ENCODE data around the gene ZNF783.
"Not testable (repeated sequence)": the region's sequence is repeated elsewhere in the genome, so short reads cannot be mapped to it uniquely, and the experiment has no call there.

Gene ZNF783

DNA sequence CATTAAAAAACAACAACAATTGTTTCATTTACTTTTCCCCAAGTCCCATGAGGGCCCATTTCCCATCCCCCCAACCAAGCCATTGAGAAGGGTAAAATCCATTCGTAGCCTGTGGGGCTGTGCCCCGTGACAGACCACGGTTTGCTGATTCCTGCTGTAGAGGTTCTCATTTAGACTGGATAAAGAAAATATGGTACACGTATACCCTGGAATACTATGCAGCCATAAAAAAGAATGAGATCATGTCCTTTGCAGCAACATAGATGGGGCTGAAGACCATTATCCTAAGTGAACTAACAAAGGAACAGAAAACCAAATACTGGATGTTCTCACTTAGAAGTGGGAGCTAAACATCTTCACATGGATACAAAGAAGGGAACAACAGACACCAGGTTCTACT, 44.9 kb downstream of the ZNF783 start:
- DNase-seq: no peak

DNA sequence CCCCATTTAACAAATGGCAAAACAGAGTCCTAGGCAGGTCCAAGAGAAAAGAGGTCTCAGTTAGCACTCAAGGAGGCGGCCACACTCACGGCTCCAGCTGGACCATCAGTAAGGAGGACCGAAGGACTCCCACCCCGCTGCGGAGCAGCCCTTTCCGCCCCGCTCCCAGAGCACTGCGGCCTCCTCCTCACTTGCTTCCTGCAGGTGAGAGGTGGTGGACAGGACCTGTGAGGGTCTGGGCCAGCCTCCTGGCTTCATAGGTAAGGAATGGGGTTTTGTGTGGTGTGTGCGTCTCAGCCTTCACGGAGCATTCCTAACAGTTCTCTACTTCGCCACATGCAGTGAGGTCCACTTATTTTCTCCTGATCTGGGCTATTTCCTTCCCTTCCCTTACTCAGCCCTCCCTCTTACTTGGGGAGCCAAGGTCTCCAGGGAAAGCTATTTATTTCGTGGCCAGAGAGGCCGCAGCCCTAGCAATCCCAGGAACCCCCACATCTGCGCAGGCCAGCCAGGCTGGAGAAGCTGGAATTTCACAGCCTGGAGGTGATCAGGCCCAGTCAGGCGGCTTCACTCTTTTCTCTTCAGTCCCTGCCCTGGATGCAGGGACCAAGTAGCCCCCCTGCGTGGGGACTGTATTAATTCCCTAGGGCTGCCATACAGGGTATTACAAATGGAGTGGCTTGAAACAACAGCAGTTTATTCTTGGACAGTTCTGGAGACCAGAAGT, 45.9 kb downstream of the ZNF783 start:
- no peak for DNase-seq

DNA sequence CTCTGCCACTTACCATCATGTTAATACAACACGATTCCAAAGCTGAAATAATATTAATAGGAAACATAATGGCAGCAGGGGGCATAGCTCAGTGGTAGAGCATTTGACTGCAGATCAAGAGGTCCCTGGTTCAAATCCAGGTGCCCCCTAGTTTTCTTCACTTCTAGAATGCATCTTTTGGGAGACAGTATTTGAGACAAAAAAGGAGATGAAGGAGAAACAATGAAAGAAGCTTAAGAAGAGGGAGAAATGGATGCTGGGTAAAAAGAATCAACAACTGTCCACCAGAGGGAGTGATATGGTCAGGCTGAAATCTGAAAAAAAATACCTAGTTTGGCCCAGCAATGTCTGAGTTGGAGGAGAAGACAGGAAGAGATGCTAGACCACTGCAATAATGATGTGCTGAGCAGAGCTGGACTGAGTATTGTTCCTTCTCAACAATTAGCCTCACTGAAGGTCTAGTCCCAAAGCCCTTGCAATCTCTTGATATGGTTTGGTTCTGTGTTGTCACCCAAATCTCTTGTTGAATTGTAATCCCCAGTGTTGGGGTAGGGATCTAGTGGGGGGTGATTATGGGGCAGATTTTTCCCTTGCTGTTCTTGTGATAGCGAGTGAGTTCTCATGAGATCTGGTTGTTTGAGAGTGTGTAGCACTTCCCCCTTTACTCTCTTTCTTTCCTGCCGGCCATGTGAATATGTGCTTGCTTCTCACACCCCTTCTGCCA, 48.3 kb downstream of the ZNF783 start:
- DNase-seq: peak; percentile 3

DNA sequence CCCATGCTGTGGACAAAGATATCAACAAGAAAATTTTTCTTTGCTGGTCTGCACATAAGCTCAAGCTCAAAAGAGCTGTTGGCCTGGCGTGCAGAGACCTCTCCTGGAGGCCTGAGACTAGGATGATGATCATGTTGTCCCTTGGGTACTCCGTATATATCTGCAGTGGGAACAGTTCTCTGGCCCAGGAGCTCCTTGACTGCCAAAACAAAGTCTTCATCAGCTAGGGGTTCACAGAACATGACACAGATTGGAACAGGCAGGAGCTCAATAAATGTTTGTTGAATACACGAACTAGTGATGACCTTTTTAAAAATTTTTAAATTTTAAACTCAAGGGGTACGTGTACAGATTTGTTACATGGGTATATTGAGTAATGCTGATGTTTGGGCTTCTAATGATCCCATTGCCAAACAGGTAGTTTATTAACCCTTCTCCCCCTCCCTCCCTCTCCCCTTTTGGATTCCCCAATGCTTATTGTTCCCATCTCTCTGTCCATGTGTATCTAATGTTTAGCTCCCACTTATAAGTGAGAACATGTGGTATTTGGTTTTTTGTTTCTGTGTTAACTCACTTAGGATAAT, 49.1 kb downstream of the ZNF783 start:
- DNase-seq: no peak

DNA sequence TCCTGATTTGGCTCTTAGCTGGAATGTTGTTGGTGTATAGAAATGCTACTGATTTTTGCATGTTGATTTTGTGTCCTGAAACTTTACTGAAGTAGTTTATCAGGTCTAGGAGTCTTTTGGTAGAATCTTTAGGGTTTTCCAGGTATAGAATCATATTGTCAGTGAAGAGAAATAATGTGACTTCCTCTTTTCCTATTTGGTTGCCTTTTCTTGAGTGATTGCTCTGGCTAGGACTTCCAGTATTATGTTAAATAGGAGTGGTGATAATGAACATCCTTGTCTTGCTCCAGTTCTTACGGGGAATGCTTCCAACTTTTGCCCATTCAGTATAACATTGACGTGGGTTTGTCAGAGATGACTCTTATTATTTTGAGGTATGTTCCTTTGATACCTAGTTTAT, 52.0 kb downstream of the ZNF783 start:
- no peak for DNase-seq

DNA sequence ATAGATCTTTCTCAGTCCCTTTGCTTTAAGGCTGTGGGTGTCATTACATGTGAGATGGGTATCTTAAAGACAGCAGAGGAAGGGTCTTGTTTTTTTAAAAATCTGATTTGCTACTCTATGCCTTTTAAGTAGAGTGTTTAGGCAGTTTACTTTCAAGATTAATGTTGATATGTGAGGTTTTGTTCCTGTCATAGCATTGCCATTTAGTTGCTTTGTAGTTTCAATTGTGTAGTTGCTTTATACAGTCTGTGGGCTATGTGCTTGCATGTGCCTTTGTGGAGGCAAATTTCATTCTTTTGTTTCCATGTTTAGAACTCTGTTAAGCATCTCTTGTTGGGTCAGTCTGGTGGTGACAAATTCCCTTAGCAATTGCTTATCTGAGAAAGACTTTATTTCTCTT, 54.6 kb downstream of the ZNF783 start:
- DNase-seq: no peak

DNA sequence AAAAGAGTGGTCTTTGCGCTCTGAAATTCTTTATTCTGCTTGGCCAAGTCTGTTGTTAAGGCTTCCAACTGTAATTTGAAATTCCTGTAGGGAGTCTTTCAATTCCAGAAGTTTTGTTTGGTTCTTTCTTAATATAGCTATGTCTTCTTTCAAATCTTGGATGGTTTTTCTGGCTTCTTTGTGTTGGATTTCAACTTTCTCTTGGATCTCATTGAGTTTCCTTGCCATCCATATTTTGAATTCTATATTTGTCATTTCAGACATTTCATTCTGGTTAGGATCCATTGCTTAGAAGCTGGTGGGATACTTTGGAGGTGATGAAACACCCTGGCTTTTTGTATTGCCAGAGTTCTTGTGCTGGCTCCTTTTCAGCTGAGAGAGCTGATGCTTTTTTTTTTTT, 55.5 kb downstream of the ZNF783 start:
- no peak for DNase-seq

DNA sequence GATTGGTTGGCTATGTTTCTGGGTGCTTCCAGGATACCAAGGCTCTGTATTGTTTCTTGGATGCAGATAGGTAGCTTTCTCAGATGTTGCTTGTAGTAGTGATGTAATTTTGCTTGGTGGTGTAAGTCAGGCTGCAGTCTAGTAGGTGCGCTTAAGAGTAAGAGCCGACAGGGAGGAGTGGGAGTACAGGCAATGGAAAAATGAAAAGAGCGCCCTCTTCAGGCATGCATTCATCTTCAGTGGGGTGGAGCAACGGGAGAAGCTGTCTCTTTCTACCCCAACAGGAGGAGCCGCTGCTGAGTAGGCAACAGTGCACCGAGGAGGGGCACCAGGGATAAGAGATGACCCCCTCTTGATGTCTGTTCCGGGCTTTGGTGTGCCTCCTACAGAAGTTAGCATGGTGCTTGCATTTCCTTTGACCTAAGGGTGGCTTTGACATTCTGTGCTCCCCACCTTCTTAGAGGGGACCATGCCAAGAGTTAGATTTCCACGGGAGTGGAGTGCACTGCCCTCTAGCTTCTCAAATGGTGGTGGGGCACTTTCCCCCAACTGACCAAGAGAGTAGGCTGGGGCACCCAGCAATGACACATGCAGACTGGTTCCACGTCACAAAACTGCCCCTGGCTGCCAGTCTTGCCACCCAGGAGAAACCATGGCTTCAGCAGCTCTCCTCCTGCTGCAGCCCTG, 56.1 kb downstream of the ZNF783 start:
- DNase-seq: no peak

DNA sequence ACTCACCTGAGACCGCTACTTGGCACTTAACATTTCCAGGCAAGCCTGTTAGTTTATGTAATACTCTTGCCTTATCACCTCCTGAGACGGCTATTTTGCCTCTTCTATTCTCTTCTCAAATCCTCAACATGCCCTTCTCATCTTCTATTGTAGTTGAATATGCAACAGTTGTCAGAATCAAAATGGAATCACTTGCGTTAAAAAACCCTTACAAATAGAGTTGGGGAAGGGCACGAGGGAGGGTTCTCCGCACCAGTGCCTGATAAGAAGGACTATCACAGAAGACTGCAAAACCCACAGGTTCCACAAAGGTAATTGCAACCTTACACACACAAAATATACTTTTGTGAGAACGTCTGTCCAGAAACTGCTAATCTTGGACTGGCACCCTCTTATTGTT, 57.4 kb downstream of the ZNF783 start:
- no peak for DNase-seq

DNA sequence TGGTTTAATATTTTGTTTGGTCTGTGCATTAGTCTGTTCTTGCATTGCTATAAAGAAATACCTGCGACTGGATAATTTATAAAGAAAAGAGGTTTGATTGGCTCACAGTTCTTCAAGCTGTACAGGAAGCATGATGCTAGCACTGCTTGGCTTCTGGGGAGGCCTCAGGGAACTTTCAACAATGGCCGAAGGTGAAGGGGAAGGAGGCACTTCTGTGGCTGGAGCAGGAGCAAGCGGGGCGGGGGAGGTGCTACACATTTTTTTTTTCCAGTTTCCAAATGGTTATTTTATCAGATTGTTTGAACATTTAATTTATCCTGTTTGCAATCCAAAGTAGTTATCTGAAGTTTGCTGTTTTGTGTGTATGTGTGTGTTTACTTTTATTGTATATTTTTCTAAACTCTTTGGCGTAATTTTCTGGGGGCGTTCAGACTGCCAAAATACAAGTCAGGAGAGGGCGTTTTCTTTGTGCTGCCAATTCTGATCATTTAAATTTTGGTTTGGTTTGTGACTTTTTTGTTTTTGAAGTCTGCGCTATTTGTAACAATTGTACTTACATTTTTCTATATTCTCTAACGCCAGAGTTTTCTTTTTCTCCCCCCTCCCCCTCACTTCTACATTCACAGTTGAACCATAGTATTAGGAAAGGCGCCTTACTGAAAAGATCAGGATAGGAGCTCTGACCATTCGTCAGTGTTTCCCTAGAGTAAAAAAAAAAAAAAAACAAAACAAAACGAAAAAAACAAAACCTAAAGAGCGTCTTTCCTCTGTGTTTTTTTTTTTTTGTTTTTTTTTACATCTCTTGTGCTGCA, 58.5 kb downstream of the ZNF783 start:
- DNase-seq: no peak

DNA sequence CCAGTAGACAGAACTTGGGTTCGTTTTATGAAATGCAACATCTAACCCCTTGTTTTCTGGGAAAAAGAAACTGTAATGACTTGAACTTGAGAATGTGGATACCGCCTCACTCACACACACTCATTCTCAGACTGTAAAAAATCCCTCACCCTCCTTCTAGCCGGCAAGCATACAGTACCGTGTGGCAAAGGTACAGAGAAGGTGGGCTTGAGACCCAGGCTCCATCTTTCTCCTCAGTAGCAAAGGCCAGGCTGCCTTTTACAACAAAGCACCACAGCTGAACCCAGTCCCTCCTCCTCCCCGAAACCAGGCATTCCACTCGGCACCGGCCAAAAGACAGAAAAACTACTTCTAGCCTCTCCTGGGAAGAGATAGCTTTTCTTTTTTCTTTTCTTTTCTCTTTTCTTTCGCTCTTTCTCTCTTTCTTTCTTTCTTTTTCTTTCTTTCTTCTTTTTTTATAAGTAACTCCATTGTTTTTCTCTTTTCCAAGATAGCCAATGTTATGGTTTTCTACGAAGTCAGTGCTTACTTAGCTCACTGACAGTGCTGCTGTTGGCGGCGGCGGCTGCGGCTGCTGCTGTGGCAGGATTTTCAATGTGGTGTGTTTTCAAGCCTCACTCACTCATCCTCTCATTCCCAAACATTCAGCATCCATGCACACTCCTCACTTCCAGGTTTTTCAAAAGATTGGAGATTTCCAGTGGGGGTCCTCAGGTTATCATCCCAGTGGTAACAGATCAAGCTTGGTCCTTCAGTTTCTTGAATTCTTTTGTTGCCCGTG, 59.3 kb downstream of the ZNF783 start:
- not testable (repeated sequence) for DNase-seq

DNA sequence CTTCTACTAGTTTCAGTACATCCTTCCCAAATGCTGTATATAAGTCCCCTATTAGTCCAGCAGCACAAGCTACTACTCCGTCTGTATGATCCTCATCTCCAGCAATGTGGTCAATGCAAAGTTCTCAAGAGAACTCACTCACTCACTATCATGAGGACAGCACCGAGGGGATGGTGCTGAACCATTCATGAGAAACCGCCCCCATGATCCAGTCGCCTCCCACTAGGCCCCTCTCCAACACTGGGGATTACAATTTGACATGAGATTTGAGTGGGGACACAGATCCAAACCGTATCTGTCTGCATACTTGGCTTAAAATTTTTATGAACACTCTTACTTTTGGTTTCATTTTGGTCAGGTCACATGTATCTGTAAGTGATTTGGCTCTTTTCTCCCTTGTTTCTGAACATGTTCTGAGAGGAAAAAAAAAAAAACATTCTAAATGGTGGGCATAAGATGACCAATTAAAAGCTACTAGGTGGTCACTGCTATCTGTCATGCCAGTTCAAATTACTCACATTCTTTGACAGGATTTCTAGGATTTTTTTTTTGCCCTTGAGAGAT, 60.1 kb downstream of the ZNF783 start:
- DNase-seq: no peak

DNA sequence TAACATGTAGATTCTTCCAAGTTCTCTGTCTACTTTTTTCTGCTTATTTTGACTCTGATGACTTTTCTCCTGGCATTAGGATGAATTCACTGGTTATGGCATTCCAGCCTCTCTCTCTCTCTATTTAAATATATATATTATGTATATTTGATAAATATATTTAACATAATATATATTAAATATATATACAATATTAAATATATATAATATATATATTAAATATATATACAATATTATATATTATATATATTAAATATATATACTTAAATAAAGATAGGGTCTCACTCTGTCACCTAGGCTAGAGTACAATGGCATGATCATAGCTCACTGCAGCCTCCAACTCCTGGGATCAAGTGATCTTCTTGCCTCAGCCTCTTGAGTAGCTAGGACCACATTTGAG, 60.7 kb downstream of the ZNF783 start:
- no peak for DNase-seq

DNA sequence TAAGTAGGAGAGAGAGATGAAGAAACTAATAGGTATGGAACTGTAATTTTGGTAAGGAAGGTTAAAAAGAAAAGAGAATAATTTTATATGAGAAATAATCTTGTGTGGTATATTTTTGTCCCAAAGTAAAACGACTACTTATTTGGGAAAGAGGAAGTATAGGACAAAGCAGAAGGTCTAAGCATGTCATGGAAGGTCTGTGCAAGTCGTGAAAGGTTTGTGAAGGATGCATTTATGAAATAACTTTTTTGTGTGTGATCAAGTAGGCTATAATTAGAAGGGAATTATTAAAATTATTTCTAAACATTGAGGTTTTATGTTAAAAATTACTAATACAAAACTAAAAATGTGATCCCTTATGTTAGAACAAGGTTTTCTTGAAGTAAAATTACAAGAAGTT, 63.3 kb downstream of the ZNF783 start:
- no peak for DNase-seq

DNA sequence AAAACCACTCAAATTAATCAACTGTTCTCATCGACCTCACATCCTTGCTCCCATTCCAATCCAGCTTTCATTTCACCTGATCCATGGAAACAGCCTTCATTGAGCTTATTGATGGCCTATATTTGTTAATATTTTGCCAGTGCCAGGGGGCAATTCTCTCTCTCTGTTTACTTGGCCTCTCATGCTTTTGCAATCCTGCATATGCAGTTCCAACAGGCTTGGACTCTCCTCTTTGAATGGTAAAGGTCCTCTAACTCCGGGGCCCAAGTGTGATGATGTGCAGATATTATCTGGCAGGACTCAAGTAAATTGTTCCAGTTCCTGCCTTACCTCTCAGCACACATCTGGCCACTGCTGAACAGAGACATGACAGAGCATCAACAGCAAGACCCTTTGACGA, 67.3 kb downstream of the ZNF783 start:
- DNase-seq: no peak

DNA sequence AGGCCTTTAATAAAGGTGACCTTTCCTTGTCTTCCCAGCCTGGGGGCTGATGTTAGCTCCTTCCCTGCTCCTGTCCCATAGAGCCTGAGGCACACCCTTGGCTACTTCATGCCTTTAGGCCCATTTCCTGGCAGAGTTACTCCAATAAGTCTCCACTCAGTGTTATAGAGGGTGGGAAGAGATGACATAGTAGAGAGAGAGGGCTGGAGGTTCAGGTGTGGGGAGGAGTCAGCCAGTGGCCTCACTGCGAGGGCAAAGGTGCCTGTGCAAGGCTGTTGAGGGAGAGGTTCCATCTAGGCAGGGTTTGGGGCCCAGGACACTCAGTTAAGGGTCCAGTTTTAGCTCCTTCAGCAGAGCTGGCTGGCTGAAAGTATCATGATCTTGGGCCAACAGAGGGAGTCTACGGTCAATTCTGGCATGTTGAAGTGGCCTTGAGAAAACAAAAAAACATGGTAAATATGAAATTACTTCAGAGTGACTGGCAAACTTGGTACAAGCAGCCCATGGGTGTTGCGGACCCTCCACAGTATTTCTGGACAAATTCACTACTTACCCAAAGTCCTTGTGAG, 67.9 kb downstream of the ZNF783 start:
- no peak for DNase-seq

DNA sequence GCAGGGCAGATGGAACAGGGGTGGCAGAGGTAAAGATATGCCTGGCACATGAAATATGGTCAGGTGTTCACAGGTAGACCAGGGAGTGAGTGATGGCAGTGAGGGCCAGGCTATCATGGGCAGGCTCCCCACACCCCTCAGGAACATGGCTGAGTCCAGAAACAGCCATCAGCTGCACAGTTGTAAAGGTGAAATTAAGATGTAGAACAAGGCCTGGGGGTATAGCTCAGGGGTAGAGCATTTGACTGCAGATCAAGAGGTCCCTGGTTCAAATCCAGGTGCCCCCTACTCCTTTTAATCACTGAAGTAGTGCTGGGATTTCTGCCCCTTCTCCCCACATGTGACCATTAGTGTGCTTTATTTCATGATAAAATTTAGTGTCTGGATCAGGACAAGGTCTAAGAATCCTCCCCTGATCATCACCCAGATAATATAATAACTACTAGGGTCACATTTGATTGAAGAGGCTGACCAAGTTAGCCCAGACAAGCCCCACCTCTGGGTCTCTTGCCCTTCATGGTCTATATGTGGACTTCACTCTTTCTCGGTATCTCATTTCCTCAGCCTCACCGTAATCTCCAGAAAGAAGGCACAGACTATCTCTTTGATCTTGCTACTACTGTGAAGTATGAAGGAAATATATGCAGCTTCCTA, 69.0 kb downstream of the ZNF783 start:
- no peak for DNase-seq

DNA sequence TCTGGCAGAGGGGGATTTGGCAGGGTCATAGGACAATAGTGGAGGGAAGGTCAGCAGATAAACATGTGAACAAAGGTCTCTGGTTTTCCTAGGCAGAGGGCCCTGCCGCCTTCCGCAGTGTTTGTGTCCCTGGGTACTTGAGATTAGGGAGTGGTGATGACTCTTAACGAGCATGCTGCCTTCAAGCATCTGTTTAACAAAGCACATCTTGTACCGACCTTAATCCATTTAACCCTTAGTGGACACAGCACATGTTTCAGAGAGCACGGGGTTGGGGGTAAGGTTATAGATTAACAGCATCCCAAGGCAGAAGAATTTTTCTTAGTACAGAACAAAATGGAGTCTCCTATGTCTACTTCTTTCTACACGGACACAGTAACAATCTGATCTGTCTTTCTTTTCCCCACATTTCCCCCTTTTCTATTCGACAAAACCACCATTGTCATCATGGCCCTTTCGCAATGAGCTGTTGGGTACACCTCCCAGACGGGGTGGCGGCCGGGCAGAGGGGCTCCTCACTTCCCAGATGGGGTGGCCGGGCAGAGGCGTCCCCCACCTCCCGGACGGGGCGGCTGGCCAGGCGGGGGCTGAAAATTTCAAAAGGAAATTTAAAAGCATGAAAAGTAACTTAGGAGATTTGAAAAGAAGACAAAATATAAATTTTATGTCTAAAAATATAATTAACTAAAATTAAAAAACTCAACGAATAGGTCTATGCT, 70.8 kb downstream of the ZNF783 start:
- DNase-seq: not testable (repeated sequence)

DNA sequence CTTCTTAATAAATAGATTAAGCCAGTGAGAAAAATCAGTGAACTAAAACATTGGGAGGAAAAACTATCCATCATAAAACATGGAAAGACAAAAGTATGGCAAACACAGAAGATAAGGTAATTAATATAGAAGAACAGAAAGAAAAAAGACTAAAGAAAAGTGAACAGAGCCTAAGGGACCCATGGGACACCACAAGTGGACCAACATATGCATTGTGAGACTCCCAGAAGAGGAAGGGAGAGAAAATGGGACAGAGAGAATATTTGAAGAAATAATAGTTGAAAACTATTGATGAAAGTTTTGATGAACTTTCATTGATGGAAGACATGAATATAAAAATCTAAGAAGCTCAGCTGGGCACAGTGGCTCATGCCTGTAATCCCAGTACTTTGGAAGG, 71.3 kb downstream of the ZNF783 start:
- DNase-seq: no peak

DNA sequence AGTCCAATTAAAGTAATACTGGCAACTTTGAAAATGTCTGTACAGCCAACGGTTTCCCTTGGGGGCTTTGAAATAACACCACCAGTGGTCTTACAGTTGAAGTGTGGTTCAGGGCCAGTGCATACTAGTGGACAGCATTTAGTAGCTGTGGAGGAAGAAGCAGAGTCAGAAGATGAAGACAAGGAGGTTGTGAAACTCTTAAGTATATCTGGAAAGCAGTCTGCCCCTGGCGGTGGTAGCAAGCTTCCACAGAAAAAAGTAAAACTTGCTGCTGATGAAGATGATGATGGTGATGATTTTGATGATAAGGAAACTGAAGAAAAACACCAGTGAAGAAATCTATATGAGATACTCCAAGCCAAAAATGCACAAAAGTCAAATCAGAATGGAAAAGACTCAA, 72.2 kb downstream of the ZNF783 start:
- no peak for DNase-seq

All from DMS153 (cell line).